Heart right ventricle (tissue), 16 donors: ENCODE data around the gene IL11RA. TPM values are rescaled to one million over a fixed set of nuclear protein-coding genes. Genes with fewer than 3 reads are reported as not detected.
A peak's percentile ranks its signal among the peaks of the same experiment; 100 is the strongest.
"Not testable (repeated sequence)": the region's sequence is repeated elsewhere in the genome, so short reads cannot be mapped to it uniquely, and the experiment has no call there.

Source experiments
- ATAC-seq, 8 donors: fragments of 200-7000 bp; cut with Tn5 transposase; one replicate each; pipeline ENCODE4 v1.9.1; 2020; ENCODE audit warnings: mild to moderate bottlenecking in 8 of 8, moderate library complexity in 8 of 8, moderate number of reproducible peaks in 1 of 8
- DNase-seq, 2 donors: peaks; one replicate each; pipeline ENCODE4 v3.0.0-alpha.2; 2020
- H3K27ac ChIP-seq, 10 donors: fragments of 200-600 bp; sonication (generic) in 2 of 10; one replicate each; pipeline versions ENCODE4 v1.5.0 to v1.8.0; 2020 to 2022; ENCODE audit warnings: mild to moderate bottlenecking in 3 of 10
- H3K27me3 ChIP-seq, 7 donors: fragments of 200-600 bp; one replicate each; pipeline ENCODE4 v1.8.0; 2021 to 2022; ENCODE audit warnings: mild to moderate bottlenecking in 2 of 7
- H3K36me3 ChIP-seq, 9 donors: fragments of 200-600 bp; sonication (generic) in 1 of 9; one replicate each; pipeline versions ENCODE4 v1.5.0 to v1.8.0; 2020 to 2022; ENCODE audit warnings: mild to moderate bottlenecking in 2 of 9
- H3K4me1 ChIP-seq, 9 donors: fragments of 200-600 bp; sonication (generic) in 1 of 9; one replicate each; pipeline versions ENCODE4 v1.5.0 to v1.8.0; 2020 to 2022; ENCODE audit warnings: mild to moderate bottlenecking in 4 of 9
- H3K4me3 ChIP-seq, 10 donors: fragments of 200-600 bp; sonication (generic) in 2 of 10; one replicate each; pipeline versions ENCODE4 v1.5.0 to v1.8.0; 2020 to 2022; ENCODE audit warnings: mild to moderate bottlenecking in 7 of 10, moderate library complexity in 2 of 10
- H3K9me3 ChIP-seq, 11 donors: fragments of 200-600 bp in 10 of 11; sonication (generic) in 2 of 11; one replicate each; pipeline versions ENCODE4 v1.5.0 to v1.8.0; 2013 to 2022; ENCODE audit warnings: mild to moderate bottlenecking in 2 of 11, control low read depth in 1 of 11, moderate library complexity in 1 of 11
- WGBS, 2 donors: extraction: QIAGEN DNeasy Blood & Tissue Kit; methylation state at CpG; one replicate each; pipeline ENCODE4 v1.1.7; 2013; ENCODE audit warnings: inconsistent platforms in 1 of 2; 5-methylcytosine and 5-hydroxymethylcytosine counted together
- intact Hi-C, 10 donors: fragments of 100-400 bp; cut with DNase I; formaldehyde crosslinking; loops; one replicate each; pipeline versions ENCODE4 v1.11.1 to v1.14.2; 2022
- polyA plus RNA-seq, 2 donors: library from polyadenylated mRNA; stranded (reverse); fragments of 200-250 nt; gene quantifications; one replicate each; pipeline ENCODE4 v1.2.3, GENCODE V29; 2013
- total RNA-seq, 10 donors: library from RNA; stranded (reverse); fragmentation: NEBNext Ultra II Directional in 3 of 10; extraction: Animal tissue kit (Norgen Biotek cat#: 25700) in 3 of 10; gene quantifications; one replicate each; pipeline versions ENCODE4 v1.2.1 to v1.2.4, GENCODE V29; 2021 to 2023
- TF ChIP-seq, protein P1 (sequence below), 9 donors: fragments of 200-600 bp; sonication (generic) in 2 of 9; IDR thresholded peaks; one replicate each; pipeline versions ENCODE4 v1.5.0 to v1.8.0; 2021 to 2022; ENCODE audit warnings: antibody characterized with exemption in 9 of 9, mild to moderate bottlenecking in 5 of 9, moderate library complexity in 1 of 9
- donor health status: Arrhythmogenic right ventricular cardiomyopathy.
- donor health status: ischemic (EF 13 %, LVEDD 7.1; RV severe dilation, severe dysfunction).
- donor health status: healthy with polysubstance abuse.
- donor health status: DM: no; HTN: yes; CAD: no.
- donor health status: DM: no; HTN: no; CAD: no.
- donor health status: ischemic (EF 25% LVEDD 6.9; RV normal size, moderate dysfunction).
- donor health status: ischemic (EF 25% LVEDD 5.7; RV mildly dilated, moderate dysfunction).
- donor health status: healthy.
- donor health status: DM: yes; HTN: yes; CAD: no.
- donor health status: Ischemic cardiomyopathy.
- donor health status: ischemic (EF 35%, LVEDD 5.7; RV mildly dilated, moderate dysfunction).
- donor health status: nonischemic (EF 11% LVEDD 7.7; RV severe dilation, severe dysfunction).
- donor health status: DM: yes; HTN: yes; CAD: no.
- donor health status: PGD.
- donor health status: ischemic (EF 29% LVEDD 5.4; RV normal size, mild dysfunction).
- donor health status: nonischemic (EF 23%, LVEDD 6.1; RV moderate dilation, normal function).

Gene IL11RA
- total and polyA plus RNA-seq, 12 donors: 26.9 to 53.7 (median 47.9) TPM

DNA sequence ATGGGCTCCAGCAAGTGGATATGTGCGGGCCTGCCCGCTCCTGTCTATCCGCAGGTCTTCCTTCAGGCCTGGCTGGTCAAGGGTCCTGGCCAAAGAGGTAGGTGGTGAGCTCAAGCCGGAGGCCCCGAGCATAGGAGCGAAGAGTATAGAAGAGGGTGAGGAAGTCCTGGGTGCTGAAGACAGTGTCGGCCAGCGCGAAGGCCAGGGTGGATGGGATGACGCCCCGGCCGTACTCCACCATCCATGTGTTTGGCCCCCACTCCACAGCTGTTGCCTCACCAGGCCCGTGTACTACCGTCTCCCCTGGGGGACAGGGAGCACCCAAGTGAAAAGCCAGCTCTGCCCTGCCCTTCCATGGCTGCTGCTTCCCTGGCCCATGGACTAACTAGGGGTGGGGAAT is 16.4 kb upstream of the IL11RA start:
- DNase-seq (no peak), ATAC-seq (no peak)
- no peak overlapping the region for H3K4me3 ChIP-seq
- WGBS, 2 donors: 92 to 95% methylated on average over 14 of the region's 14 CpGs
- intact Hi-C loops: loop anchor here in 4 of 10 donors (2.0 kb wide), 1 partner anchor 23 kb away; the partner anchor contains the start of gene RPP25L (in 4 of the 4)
- peaks cover 5 to 38% (median 27%) of the 10 kb centered on the region in 9 donors for H3K4me1 ChIP-seq
- TF ChIP-seq, protein P1, sequence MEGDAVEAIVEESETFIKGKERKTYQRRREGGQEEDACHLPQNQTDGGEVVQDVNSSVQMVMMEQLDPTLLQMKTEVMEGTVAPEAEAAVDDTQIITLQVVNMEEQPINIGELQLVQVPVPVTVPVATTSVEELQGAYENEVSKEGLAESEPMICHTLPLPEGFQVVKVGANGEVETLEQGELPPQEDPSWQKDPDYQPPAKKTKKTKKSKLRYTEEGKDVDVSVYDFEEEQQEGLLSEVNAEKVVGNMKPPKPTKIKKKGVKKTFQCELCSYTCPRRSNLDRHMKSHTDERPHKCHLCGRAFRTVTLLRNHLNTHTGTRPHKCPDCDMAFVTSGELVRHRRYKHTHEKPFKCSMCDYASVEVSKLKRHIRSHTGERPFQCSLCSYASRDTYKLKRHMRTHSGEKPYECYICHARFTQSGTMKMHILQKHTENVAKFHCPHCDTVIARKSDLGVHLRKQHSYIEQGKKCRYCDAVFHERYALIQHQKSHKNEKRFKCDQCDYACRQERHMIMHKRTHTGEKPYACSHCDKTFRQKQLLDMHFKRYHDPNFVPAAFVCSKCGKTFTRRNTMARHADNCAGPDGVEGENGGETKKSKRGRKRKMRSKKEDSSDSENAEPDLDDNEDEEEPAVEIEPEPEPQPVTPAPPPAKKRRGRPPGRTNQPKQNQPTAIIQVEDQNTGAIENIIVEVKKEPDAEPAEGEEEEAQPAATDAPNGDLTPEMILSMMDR (IDR thresholded peaks at IDR 0.05): no peak
- H3K9me3 ChIP-seq: no peaks in the 10 kb centered on the region
- H3K27me3 ChIP-seq: peaks cover 0 to 5% (median 0%) of the 10 kb centered on the region in 7 donors
- peaks cover 0 to 12% (median 0%) of the 10 kb centered on the region in 9 donors for H3K36me3 ChIP-seq
- H3K27ac ChIP-seq: no peak overlapping the region

DNA sequence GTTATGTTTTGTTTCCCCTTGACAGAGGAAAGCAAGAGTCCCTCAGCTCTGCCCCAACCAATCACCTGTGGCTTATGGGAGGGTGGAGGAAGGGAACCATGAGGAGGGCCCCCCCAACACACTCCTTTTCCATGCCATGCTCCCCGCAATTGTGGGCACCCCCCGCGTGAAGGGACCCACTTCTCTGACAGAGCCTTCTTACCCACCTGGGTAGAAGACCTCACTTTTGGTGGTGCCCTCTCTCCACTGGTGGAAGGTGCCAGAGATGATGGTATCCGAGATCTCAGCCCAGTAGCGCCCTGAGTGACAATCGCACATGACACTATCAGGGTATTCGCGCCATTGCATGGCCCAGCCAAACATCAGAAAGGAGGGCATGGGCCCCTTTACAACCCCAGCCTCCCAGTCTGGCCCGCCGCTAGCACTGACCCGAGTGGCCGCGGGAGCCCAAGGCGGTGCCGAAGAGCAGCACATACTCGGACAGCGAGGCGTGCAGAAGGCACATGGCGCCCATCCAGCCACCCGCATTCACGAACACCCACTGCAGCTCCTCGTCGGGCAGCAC is 15.1 kb upstream of the IL11RA start:
- ATAC-seq (peak in 3 of 8 donors; percentile 11 to 28 (median 14)), DNase-seq (no peak)
- TF ChIP-seq, protein P1 (IDR thresholded peaks at IDR 0.05): no peak
- H3K9me3 ChIP-seq: no peaks in the 10 kb centered on the region
- no peaks in the 10 kb centered on the region for H3K27me3 ChIP-seq
- intact Hi-C loops: no loop called here
- peaks cover 0 to 12% (median 0%) of the 10 kb centered on the region in 9 donors for H3K36me3 ChIP-seq
- peak overlapping the region; percentile 66 to 96 (median 88) for H3K27ac ChIP-seq
- WGBS, 2 donors: 9 to 10% methylated on average over 23 of the region's 23 CpGs
- peaks cover 5 to 38% (median 27%) of the 10 kb centered on the region in 9 donors for H3K4me1 ChIP-seq
- H3K4me3 ChIP-seq: peak overlapping the region; percentile 67 to 88 (median 76)

DNA sequence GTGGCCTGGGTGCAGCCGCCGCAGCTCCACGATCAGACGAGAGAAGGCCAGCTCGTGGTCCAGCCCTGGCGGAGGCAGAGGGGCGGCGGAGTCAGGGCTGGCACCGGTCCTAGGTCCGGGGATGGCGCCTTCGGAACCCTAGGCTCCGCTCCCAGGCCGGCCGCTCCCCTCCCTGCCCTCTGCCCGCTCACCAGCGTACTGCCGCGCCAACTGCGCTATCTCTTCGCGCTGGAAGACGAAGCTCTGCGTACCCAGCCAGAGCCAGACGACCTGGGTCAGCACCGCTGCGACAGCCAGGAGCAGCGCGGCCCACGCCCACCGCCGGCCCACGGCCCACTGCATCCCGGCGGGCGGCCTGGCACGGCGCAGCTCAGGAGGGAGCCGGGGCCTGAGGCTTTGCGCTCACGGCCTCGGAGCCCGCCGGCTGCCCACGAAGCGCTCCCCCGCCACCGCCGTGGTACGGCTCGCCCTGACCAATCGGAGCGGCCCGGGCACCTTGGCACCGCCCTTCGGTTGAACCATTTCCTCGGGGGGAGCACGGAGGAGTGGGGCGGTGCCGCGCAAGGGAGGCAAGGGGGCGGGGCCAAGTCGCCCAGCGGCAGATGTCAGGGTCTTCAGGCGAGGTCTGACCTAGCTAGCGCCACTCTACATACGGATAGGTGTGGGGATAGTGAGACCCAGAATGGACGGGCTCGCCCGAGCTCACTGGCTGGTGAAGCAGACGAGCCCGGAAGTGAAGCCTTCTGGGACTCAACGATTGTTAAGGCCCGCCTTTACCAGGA is 14.4 kb upstream of the IL11RA start, which contains the start of gene SIGMAR1:
Gene SIGMAR1 (minus strand): TSS at position 432 of the 782 bp plus-strand sequence. CDS start 90 bp downstream, at position 342.
- 0% methylated on average over 74 of the region's 74 CpGs for WGBS, 2 donors
- Histone ChIP-seq H3K4me1 (peaks cover 5 to 38% (median 27%) of the 10 kb centered on the region in 9 donors), H3K27ac (peak within 1 kb of the TSS; percentile 66 to 96 (median 88)), H3K9me3 (no peaks in the 10 kb centered on the region), H3K36me3 (peaks cover 0 to 12% (median 0%) of the 10 kb centered on the region in 9 donors), H3K27me3 (no peaks in the 10 kb centered on the region), H3K4me3 (peak within 1 kb of the TSS; percentile 67 to 88 (median 76))
- intact Hi-C loops: no loop called here
- ATAC-seq (peak; percentile 95 to 97 (median 96)), DNase-seq (peak; percentile 94 to 95)
- TF ChIP-seq, protein P1 (IDR thresholded peaks at IDR 0.05): peak in 1 of 9 donors; percentile 5

DNA sequence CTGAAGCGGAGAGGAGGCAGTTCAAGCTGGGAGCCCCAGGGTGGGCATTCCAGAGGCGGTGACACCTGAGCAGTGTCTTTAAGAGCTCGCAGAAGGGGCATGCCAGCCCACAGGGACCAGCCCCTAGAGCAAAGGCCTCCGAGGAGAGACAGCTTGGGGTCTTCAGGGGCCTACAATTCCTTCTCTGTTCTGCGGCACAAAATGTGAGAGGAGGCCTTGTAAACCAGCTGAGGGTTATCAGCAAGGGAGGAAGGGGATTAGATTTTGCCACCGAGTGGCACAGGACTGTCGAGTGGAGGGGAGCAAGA is 13.9 kb upstream of the IL11RA start:
- peaks cover 5 to 38% (median 27%) of the 10 kb centered on the region in 9 donors for H3K4me1 ChIP-seq
- ATAC-seq (peak in 2 of 8 donors; percentile 3 to 4), DNase-seq (no peak)
- WGBS, 2 donors: 17% methylated on average over 7 of the region's 7 CpGs
- H3K36me3 ChIP-seq: peaks cover 0 to 12% (median 0%) of the 10 kb centered on the region in 9 donors
- peak overlapping the region; percentile 66 to 96 (median 88) for H3K27ac ChIP-seq
- no peaks in the 10 kb centered on the region for H3K9me3 ChIP-seq
- H3K27me3 ChIP-seq: no peaks in the 10 kb centered on the region
- TF ChIP-seq, protein P1 (IDR thresholded peaks at IDR 0.05): no peak
- peak overlapping the region; percentile 67 to 88 (median 76) for H3K4me3 ChIP-seq
- intact Hi-C loops: no loop called here

DNA sequence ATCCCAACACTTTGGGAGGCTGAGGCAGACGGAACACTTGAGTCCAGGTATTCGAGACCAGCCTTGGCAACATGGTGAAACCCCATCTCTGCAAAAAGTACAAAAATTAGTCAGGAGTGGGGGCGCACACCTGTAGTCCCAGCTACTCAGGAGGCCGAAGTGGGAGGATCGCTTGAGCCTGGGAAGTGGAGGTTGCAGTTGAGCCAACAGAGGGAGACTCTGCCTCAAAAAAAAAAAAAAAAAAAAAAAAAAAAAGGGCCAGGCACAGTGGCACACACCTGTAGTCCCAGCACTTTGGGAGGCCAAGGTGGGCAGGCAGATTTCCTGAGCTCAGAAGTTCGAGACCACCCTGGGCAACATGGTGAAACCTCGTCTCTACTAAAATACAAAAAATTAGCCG is 12.7 kb upstream of the IL11RA start:
- H3K27ac ChIP-seq, DNase-seq, ATAC-seq, H3K9me3 ChIP-seq, H3K27me3 ChIP-seq, H3K4me3 ChIP-seq, intact Hi-C loops: not testable (repeated sequence)
- WGBS, 2 donors: 86 to 91% methylated on average over 8 of the region's 8 CpGs
- H3K36me3 ChIP-seq: peaks cover 0 to 12% (median 0%) of the 10 kb centered on the region in 9 donors
- peaks cover 5 to 31% (median 26%) of the 10 kb centered on the region in 9 donors for H3K4me1 ChIP-seq
